SIG-M5 treated with dmso at 0.1 percent for 504 hours (cell line): ENCODE measurements around the gene MGAT3.
A peak's percentile ranks its signal among the peaks of the same experiment; 100 is the strongest.
"Not testable (repeated sequence)": the region's sequence is repeated elsewhere in the genome, so short reads cannot be mapped to it uniquely, and the experiment has no call there.

ENCODE experiments used
- DNase-seq: peaks from one replicate; lab custom pipeline; 2025; ENCODE audit not compliant: unreplicated experiment; lab: John Stamatoyannopoulos, UW

MGAT3 gene

DNA sequence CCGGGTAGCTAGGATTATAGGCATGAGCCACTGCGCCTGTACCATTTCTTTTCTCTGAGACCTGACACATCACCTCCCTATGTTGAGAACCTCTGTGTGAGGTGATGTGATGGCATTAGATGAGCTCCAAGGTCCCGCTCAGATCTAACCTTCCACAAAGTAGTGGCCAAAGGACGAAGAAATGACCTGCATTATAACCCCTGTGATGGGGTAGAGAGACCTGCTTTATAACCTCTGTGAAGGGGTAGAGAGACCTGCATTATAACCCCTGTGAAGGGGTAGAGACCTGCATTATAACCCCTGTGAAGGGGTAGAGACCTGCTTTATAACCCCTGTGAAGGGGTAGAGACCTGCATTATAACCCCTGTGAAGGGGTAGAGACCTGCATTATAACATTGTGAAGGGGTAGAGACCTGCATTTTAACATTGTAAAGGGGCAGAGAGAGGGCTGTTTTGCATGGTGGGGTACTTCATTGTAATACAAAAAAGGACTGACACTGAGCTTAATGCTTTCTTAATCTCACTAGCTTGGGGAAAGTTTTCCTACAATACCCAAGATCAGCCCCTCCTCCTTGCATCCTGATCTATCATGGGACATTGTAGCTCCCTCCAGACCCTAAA lies 53.8 kb downstream of the MGAT3 start:
- no peak for DNase-seq

GRCh38 chr22:39511226-39511625 lies 54.4 kb downstream of the MGAT3 start:
- DNase-seq, result no peak

DNA sequence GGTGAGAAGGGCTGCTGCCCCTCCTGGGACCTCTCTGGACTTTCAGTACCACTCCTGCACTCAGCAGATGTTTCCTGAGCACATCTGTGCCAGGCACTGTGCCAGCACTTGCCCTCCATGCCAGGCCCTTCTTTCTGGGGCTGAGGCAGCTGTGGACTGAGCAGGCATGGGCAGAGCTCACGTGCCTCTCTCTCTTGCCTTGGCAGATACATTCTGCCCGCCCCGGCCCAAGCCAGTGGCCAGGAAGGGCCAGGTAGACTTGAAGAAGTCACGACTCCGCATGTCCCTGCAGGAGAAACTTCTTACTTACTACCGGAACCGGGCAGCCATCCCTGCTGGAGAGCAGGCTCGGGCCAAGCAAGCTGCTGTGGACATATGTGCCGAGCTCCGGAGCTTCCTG lies 55.2 kb downstream of the MGAT3 start:
- DNase-seq, result no peak

DNA sequence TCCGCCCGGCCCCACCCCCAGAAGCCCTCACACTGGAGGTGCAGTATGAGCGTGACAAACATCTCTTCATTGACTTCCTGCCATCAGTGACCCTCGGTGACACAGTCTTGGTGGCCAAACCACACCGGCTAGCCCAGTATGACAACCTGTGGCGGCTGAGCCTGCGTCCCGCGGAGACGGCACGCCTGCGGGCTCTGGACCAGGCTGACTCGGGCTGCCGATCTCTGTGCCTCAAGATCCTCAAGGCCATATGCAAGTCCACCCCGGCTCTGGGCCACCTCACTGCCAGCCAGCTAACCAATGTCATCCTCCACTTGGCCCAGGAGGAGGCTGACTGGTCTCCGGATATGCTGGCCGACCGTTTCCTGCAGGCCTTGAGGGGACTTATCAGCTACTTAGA lies 57.0 kb downstream of the MGAT3 start:
- DNase-seq, result no peak

DNA sequence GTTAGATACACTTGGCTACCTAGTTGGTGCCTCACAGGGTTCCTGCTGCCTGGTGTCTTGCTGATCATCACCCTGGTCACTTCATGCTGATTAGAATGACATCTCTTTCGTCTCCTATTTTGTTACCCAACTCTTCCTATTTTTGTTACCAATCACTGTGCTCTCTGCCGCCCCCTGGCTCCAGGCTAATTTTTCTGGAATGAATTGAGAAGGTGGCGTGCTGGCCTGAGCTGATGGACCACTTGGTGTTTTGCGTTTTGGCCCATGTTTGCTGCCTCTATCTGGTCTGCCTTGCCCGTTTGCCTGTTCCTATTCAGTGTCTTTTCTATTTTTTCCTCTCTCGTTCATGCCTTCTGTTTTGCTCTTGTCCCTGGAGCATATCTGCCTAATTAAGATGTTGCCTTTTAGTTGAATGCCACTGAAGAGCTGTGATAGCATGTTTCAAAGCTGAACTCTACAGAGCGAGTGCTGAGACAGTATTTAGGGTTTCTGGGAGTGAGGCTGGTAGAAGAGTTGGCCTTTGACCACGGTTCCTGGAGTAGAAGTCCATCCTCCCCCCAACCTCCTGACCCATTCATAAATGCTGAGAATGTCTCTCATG lies 57.7 kb downstream of the MGAT3 start:
- DNase-seq, result peak; percentile 68

- no peak for DNase-seq
These were observed 58.6 kb downstream of the MGAT3 start for GRCh38 chr22:39515266-39516050.

DNA sequence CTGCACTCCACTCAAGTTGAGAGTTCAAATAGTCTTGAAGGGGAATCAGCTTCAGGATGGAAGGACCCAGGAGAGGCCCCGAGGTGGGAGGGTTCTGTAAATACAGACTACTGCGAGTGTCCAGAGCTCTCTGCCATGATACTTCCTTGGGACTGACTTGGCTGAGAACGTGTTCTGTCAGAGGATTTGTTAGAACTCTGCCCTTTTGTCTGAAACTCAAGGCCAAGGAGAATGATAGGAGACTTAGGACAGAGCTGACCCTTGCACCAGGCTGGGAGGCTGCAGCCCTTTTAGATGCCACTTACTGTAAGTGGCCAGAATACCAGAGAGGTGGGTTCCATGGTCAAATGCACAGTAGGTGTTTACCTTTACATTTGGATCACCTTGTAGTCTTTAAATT lies 60.7 kb downstream of the MGAT3 start:
- no peak for DNase-seq

DNA sequence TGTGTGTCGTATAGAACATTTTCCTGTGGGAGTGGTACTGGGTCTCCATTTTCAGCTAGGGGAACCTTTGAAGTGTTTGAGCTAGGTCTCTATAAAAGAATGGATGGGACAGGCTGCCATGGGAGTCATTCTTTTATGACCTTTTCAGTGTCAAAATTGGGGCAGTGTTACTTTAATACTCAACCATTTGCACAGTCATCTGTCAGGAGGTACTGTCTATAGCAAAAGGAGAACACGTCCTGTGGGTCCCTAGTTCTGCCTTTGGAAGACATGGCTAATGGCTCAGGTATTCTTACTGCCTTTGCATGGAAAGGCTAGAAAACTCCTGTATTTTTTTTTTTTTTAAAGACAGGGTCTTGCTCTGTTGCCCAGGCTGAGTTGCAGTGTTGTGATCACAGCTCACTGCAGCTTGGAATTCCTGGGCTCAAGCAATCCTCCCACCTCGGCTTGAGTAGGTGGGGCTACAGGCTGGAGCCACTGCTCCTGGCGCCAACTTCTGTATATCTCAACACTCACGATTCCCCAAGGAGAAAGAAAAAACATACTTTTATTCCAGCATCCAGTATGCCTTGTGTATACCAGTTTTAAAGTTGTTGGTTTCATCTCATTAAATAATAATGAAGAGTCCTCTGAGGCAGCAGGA lies 61.5 kb downstream of the MGAT3 start:
- DNase-seq, result no peak

DNA sequence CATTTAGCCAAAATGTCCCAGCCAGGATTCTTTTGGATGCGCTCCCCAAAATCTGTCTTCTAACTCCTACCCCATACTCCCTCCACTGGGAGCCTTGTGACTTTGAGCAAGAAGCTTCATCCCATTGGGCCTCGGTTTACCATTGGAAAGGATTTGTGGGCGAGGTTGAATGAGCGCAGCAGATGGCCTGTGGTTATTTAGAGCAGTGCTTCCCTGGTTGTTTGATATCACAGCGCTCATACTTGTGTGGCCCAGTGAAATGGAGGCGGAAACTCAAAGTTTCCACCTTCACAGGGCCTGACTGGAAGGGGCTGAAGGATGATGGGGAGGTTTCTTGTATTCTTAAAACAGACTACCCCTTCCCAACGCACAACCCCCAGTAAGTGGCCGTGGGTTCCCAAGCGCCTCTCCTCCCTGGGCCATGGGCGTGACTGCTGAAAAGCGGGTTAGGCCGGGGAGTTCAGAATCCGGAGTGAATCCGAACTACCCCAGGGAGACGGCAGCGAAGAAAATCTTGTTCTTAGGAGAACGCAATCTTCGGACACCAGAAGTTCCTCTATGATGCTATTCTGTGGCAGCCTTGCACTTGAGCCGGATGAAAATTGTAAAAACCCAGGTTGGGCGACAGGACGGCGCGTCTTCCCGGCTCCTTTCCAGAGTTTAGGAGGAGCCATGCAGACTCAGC lies 62.3 kb downstream of the MGAT3 start:
- peak; percentile 63 for DNase-seq

- DNase-seq, result peak; percentile 97
These were observed 62.9 kb downstream of the MGAT3 start for GRCh38 chr22:39519681-39520225.

GRCh38 chr22:39520226-39521105 lies 63.7 kb downstream of the MGAT3 start, which contains the start of gene ATF4:
TSS of gene ATF4 (plus strand) at chr22:39520562. CDS start at chr22:39521446, 884 bp downstream.
- peak; percentile 55 for DNase-seq

- peak; percentile 42 for DNase-seq
These were observed 64.5 kb downstream of the MGAT3 start for GRCh38 chr22:39521106-39521885.

DNA sequence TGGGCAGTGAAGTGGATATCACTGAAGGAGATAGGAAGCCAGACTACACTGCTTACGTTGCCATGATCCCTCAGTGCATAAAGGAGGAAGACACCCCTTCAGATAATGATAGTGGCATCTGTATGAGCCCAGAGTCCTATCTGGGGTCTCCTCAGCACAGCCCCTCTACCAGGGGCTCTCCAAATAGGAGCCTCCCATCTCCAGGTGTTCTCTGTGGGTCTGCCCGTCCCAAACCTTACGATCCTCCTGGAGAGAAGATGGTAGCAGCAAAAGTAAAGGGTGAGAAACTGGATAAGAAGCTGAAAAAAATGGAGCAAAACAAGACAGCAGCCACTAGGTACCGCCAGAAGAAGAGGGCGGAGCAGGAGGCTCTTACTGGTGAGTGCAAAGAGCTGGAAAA lies 65.3 kb downstream of the MGAT3 start:
- DNase-seq, result not testable (repeated sequence)

DNA sequence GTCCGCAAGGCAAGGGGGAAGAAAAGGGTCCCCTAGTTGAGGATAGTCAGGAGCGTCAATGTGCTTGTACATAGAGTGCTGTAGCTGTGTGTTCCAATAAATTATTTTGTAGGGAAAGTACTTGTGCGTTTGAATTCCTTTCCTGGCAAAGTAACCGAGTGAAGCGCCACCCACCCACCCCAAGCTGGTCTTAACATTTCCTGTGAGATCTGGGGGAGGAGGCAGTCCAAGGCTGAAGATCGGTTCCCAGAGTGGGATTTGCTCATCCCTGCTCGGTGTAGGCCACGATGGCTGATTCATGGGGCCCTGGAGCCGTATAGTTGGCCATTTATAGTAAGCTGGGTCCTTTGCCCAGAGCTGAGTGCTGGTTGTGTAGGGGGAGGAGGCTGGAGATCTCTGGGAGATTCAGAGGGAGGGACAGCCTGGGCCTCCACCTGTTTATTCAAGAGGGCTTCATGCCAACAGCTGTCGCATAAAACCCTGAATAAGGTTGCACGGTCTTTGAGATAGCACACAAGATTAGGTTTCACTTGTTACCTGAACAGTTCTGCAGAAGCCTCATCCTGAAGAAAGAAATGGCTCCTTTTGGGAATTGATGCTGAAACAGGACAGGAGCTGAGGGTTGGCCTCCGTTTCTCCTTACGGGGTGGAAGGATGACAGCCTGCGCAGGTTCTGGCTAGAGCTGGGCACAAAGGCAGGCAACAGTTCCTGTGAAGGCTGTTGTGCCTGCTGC lies 65.9 kb downstream of the MGAT3 start:
- no peak for DNase-seq

- DNase-seq, result peak; percentile 18
These were observed 67.4 kb downstream of the MGAT3 start for GRCh38 chr22:39524089-39524752.

DNA sequence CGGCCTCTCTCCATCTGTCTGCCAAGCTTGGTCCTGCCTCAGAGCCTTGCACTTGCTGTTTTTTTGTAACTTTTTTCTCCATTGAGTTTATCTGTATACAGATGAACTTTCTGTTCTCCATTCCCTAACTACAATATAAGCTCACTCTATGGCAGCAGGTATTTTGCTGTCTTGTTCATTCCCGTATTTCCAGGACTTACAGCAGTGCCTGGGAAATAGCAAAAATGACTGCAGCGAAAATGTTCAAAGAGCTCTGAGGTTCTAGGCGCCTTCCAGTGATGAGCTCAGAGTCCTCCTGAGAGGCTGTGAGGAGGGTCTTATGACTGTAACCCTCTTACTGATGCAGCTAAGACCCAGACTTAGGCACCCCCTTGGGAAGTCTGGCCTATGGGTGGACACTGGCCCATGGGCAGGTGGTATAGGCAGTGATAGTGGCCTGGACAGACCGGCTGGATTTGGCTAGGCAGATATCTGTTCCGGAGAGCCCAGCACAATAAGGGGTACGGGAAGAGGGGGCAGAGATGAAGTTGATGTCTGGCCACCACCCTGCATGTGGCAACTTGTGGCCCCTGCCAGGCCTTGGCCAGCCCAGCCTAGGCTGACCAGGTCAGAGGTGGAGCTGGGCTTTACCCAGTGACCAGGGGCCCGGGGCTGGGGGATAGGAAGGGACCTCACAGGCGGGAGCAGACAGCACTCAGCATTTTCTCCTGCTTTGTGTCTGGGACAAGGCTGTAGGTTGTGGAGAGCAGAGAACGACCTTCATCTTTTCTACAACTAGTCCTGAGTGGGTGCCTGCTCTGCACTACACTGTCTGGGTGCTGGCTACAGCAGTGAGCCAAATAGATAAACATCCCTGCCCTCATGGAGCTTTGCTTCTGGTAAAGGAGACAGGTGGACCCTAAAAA lies 68.2 kb downstream of the MGAT3 start:
- DNase-seq, result no peak

GRCh38 chr22:39525658-39525975 lies 68.8 kb downstream of the MGAT3 start:
- DNase-seq, result no peak
